Vagina (tissue), 2 donors: ENCODE results near the gene PODXL. TPM values are rescaled to one million over a fixed set of nuclear protein-coding genes. Genes with fewer than 3 reads are reported as not detected.

Source experiments
- DNase-seq, 2 donors: peaks; one replicate each; pipeline ENCODE4 v3.0.0-alpha.2; 2017; ENCODE audit errors: extremely low spot score in 2 of 2
- H3K27ac ChIP-seq: fragments of 200-600 bp; sonication (generic); one replicate; pipeline ENCODE4 v1.5.1; 2019
- H3K27me3 ChIP-seq: fragments of 200-600 bp; sonication (generic); one replicate; pipeline ENCODE4 v1.5.1; 2019
- H3K36me3 ChIP-seq, 2 donors: fragments of 200-600 bp; sonication (generic); one replicate each; pipeline ENCODE4 v1.5.1; 2017 to 2019
- H3K4me1 ChIP-seq: fragments of 200-600 bp; sonication (generic); one replicate; pipeline ENCODE4 v1.5.1; 2019
- H3K4me3 ChIP-seq, 2 donors: fragments of 200-600 bp; sonication (generic); 1 replicate in 1 of 2; 2 replicates in 1 of 2; pipeline ENCODE4 v1.5.1; 2016 to 2019
- H3K9me3 ChIP-seq: fragments of 200-600 bp; sonication (generic); one replicate; pipeline ENCODE4 v1.5.1; 2019
- CTCF ChIP-seq, 3 experiments: fragments of 450-650 bp in 2 of 3; fragments of 200-600 bp in 1 of 3; sonication (generic) in 1 of 3; IDR thresholded peaks; one replicate each; pipeline ENCODE4 v1.5.1; 2017 to 2019; ENCODE audit warnings: antibody characterized with exemption in 3 of 3, mild to moderate bottlenecking in 2 of 3, moderate library complexity in 2 of 3
- POLR2A ChIP-seq, 2 donors: fragments of 450-650 bp; IDR thresholded peaks; one replicate each; pipeline ENCODE4 v1.6.1; 2017; ENCODE audit warnings: antibody characterized with exemption in 2 of 2, mild to moderate bottlenecking in 2 of 2, moderate library complexity in 2 of 2
- POLR2AphosphoS5 ChIP-seq, 2 donors: sonication (generic); formaldehyde crosslinking; IDR thresholded peaks; one replicate each; pipeline ENCODE4 v1.9.0; 2017; ENCODE audit warnings: antibody characterized with exemption in 2 of 2, mild to moderate bottlenecking in 2 of 2, low read depth in 1 of 2; ENCODE audit not compliant: insufficient read depth in 1 of 2
- intact Hi-C: fragments of 100-400 bp; cut with DNase I; formaldehyde crosslinking; loops from one replicate; pipeline ENCODE4 v1.15.1; 2023
- total RNA-seq: library from RNA; depleted of rRNA; stranded (reverse); fragments of >200 nt; gene quantifications from one replicate; pipeline ENCODE4 v1.2.3, GENCODE V29; 2016

PODXL gene
- total RNA-seq, 1 donor from 2014 or later = 26.0 TPM

GRCh38 chr7:131513245-131514061, 43.0 kb downstream of the PODXL start:
- Histone ChIP-seq H3K36me3 (no peaks in the 10 kb centered on the region), H3K27ac (no peak overlapping the region)

GRCh38 chr7:131511774-131512535, 44.5 kb downstream of the PODXL start:
- no peaks in the 10 kb centered on the region for H3K27me3 ChIP-seq
- no peak overlapping the region for H3K27ac ChIP-seq
- DNase-seq = peak in 1 of 2 donors; percentile 86
- H3K36me3 ChIP-seq = no peaks in the 10 kb centered on the region
- TF ChIP-seq POLR2AphosphoS5 (IDR thresholded peaks at IDR 0.05; ENCODE audit: insufficient read depth in 1 of 2, low read depth in 1 of 2) (no peak), POLR2A (IDR thresholded peaks at IDR 0.05) (no peak), CTCF (IDR thresholded peaks at IDR 0.05) (no peak)
- intact Hi-C loops = no loop called here
- peaks cover 14% of the 10 kb centered on the region for H3K4me1 ChIP-seq
- H3K4me3 ChIP-seq = no peak overlapping the region
- H3K9me3 ChIP-seq = no peaks in the 10 kb centered on the region

More at GRCh38 chr7:131513245-131514061, 43.0 kb downstream of the PODXL start:
- Histone ChIP-seq H3K27me3 (no peaks in the 10 kb centered on the region), H3K4me1 (peaks cover 9% of the 10 kb centered on the region), H3K9me3 (no peaks in the 10 kb centered on the region), H3K4me3 (no peak overlapping the region)
- TF ChIP-seq POLR2AphosphoS5 (IDR thresholded peaks at IDR 0.05; ENCODE audit: insufficient read depth in 1 of 2, low read depth in 1 of 2) (peak in 1 of 2 donors; percentile 52), POLR2A (IDR thresholded peaks at IDR 0.05) (no peak), CTCF (IDR thresholded peaks at IDR 0.05) (peak; percentile 75 to 91 (median 77))
- intact Hi-C loops = no loop called here
- DNase-seq = peak in 1 of 2 donors; percentile 87

- Histone ChIP-seq H3K4me3 (no peak overlapping the region), H3K36me3 (no peaks in the 10 kb centered on the region), H3K4me1 (peaks cover 14% of the 10 kb centered on the region), H3K27me3 (no peaks in the 10 kb centered on the region), H3K9me3 (no peaks in the 10 kb centered on the region), H3K27ac (no peak overlapping the region)
- DNase-seq = no peak
- no peak for TF ChIP-seq CTCF (IDR thresholded peaks at IDR 0.05)
- no peak for TF ChIP-seq POLR2AphosphoS5 (IDR thresholded peaks at IDR 0.05; ENCODE audit: insufficient read depth in 1 of 2, low read depth in 1 of 2)
- no peak for TF ChIP-seq POLR2A (IDR thresholded peaks at IDR 0.05)
- intact Hi-C loops = no loop called here
Measured at GRCh38 chr7:131511071-131511470, 45.4 kb downstream of the PODXL start.

- H3K36me3 ChIP-seq = no peaks in the 10 kb centered on the region
- no peak overlapping the region for H3K27ac ChIP-seq
- H3K4me1 ChIP-seq = peaks cover 14% of the 10 kb centered on the region
- intact Hi-C loops = loop anchor here (5.0 kb wide), 1 partner anchor 148 kb away; no protein-coding TSS in a partner anchor
- TF ChIP-seq POLR2AphosphoS5 (IDR thresholded peaks at IDR 0.05; ENCODE audit: insufficient read depth in 1 of 2, low read depth in 1 of 2) = no peak
- no peak for TF ChIP-seq POLR2A (IDR thresholded peaks at IDR 0.05)
- no peak for TF ChIP-seq CTCF (IDR thresholded peaks at IDR 0.05)
- H3K27me3 ChIP-seq = no peaks in the 10 kb centered on the region
- H3K4me3 ChIP-seq = no peak overlapping the region
- no peaks in the 10 kb centered on the region for H3K9me3 ChIP-seq
- DNase-seq = no peak
Measured at GRCh38 chr7:131509781-131510180, 46.6 kb downstream of the PODXL start.
